Keratinocyte (primary cell): Measurements from ENCODE around the gene PRKD1. TPM values are rescaled to one million over a fixed set of nuclear protein-coding genes. Genes with fewer than 3 reads are reported as not detected.

Experiments used
- DNase-seq: peaks from one replicate; pipeline ENCODE4 v3.0.0-alpha.2; 2011; ENCODE audit warnings: low read depth, missing footprints, low spot score
- FAIRE-seq: peaks from 2 replicates; lab custom pipeline; 2011; peaks lifted over from hg19 to GRCh38; lab: Jason Lieb, UNC
- H2AFZ ChIP-seq: 2 replicates; pipeline ENCODE4 v1.6.0; 2012; ENCODE audit warnings: low read length, control low read depth, inconsistent platforms; ENCODE audit not compliant: control insufficient read depth
- H3K27ac ChIP-seq: 2 replicates; pipeline ENCODE4 v1.5.1; 2011; ENCODE audit warnings: low read length; ENCODE audit not compliant: control insufficient read depth, insufficient read depth
- H3K27me3 ChIP-seq: 3 replicates; pipeline ENCODE4 v1.6.0; 2011; ENCODE audit warnings: low read length; ENCODE audit not compliant: control insufficient read depth, insufficient read depth; ENCODE audit errors: extremely low read depth
- H3K36me3 ChIP-seq, 2 experiments: 2 replicates in 1 of 2; 3 replicates in 1 of 2; pipeline ENCODE4 v1.5.1; 2011; ENCODE audit warnings: low read length in 2 of 2, mild to moderate bottlenecking in 1 of 2; ENCODE audit not compliant: control insufficient read depth in 2 of 2, insufficient read depth in 2 of 2; ENCODE audit errors: extremely low read depth in 1 of 2
- H3K4me1 ChIP-seq: 3 replicates; pipeline ENCODE4 v1.5.1; 2011; ENCODE audit warnings: low read length; ENCODE audit not compliant: control insufficient read depth, insufficient read depth; ENCODE audit errors: extremely low read depth
- H3K4me2 ChIP-seq: 3 replicates; pipeline ENCODE4 v1.6.0; 2011; ENCODE audit warnings: low read depth, low read length; ENCODE audit not compliant: control insufficient read depth, insufficient read depth; ENCODE audit errors: extremely low read depth
- H3K4me3 ChIP-seq, 3 experiments: fragments of 200-600 bp in 1 of 3; sonication (generic) in 1 of 3; 2 replicates in 2 of 3; 3 replicates in 1 of 3; pipeline ENCODE4 v1.5.1; 2011 to 2016; ENCODE audit warnings: low read length in 3 of 3, mild to moderate bottlenecking in 3 of 3, control low read depth in 2 of 3, inconsistent platforms in 1 of 3, low read depth in 1 of 3, mixed read lengths in 1 of 3, mixed run types in 1 of 3, moderate library complexity in 1 of 3; ENCODE audit not compliant: control insufficient read depth in 2 of 3, insufficient read depth in 2 of 3; ENCODE audit errors: extremely low read depth in 1 of 3
- H3K79me2 ChIP-seq: 2 replicates; pipeline ENCODE4 v1.6.0; 2012; ENCODE audit warnings: low read length; ENCODE audit not compliant: control insufficient read depth, insufficient read depth
- H3K9ac ChIP-seq: 3 replicates; pipeline ENCODE4 v1.6.0; 2011; ENCODE audit warnings: low read length; ENCODE audit not compliant: control insufficient read depth, insufficient read depth; ENCODE audit errors: extremely low read depth
- H3K9me1 ChIP-seq: 3 replicates; pipeline ENCODE4 v1.6.0; 2011; ENCODE audit warnings: low read length; ENCODE audit not compliant: control insufficient read depth, insufficient read depth; ENCODE audit errors: extremely low read depth
- H3K9me3 ChIP-seq: 2 replicates; pipeline ENCODE4 v1.5.1; 2012; ENCODE audit warnings: low read depth, low read length; ENCODE audit not compliant: control insufficient read depth
- H4K20me1 ChIP-seq: 3 replicates; pipeline ENCODE4 v1.6.0; 2011; ENCODE audit warnings: low read length; ENCODE audit not compliant: control insufficient read depth, insufficient read depth; ENCODE audit errors: extremely low read depth
- EZH2 ChIP-seq: IDR thresholded peaks from one replicate; pipeline ENCODE4 v1.6.1; 2012; ENCODE audit warnings: inconsistent platforms, mild to moderate bottlenecking, low read length, moderate library complexity
- dilution Hi-C: fragments of 300-500 bp; cut with MboI; formaldehyde crosslinking; loops from one replicate; pipeline ENCODE4 v1.7.0; 2020; ENCODE audit warnings: low sequenced_read_pairs; ENCODE audit not compliant: extremely low pct_ligation_motif_present
- polyA plus RNA-seq, 5 experiments: library from polyadenylated mRNA; depleted of rRNA in 3 of 5; stranded (reverse) in 3 of 5; stranded (forward) in 1 of 5; unstranded in 1 of 5; fragments of >200 nt; gene quantifications; 1 replicate in 1 of 5; 2 replicates in 3 of 5; 3 replicates in 1 of 5; pipeline versions ENCODE4 v1.2.1 to v1.2.3, GENCODE V29; 2011 to 2012; ENCODE audit warnings: missing spikeins in 2 of 5, low read depth in 1 of 5, low replicate concordance in 1 of 5
- TF ChIP-seq, protein P1 (sequence below), 3 experiments: IDR thresholded peaks in 1 of 3; conservative IDR thresholded peaks in 1 of 3; optimal IDR thresholded peaks in 1 of 3; 2 replicates in 2 of 3; 3 replicates in 1 of 3; pipeline versions ENCODE3 to v1.5.1; 2011; ENCODE audit warnings: low read length in 3 of 3, mild to moderate bottlenecking in 3 of 3, moderate library complexity in 2 of 3, control low read depth in 1 of 3, inconsistent platforms in 1 of 3; ENCODE audit not compliant: insufficient read depth in 2 of 3; ENCODE audit errors: extremely low read depth in 1 of 3

PRKD1 gene
- polyA plus RNA-seq, 1 donor (not counting 4 experiments of a cell fraction or from before 2014, with no cell fraction given) = 0.49 TPM

DNA sequence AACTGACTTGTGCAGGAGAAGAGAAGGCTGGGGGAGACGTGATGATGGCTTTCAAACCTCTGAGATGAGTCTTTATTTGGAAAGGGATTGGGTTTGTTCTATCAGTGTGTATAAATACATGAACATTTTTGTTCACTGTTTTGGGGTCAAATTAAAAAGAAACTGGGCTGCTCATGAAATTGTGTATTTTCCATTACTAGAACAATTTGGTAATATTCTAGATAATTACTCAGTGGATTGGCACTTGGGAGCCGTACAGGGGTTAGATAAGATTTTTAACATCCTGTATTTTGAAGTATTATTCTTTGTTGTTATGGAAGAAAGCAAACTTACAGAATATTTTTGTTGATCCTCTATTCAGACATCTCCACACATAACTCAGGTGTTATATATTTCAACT lies 340.6 kb downstream of the PRKD1 start:
- no peaks in the 10 kb centered on the region for H3K9me3 ChIP-seq
- FAIRE-seq = no peak

DNA sequence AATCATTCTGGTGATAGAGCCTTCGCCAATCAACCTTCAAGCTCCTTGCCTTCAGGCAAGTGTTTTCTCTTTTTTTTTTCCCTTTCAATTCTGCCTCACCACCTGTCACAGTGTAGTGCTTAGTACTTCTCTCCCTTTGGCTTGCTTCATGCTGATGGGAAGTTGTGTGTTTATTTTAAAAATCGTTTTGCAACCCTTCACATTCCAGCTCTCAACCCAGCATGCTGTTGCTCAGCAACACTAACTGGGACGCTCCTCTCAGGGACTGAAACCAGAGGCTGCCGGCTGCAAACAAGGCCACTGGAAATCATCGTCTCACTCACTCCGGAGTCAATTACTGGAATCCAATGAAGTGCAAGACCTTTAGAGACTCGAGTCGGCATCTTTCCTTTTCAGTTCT lies 342.7 kb downstream of the PRKD1 start:
- Histone ChIP-seq H3K9me3 (no peaks in the 10 kb centered on the region), H3K4me2 (no peak overlapping the region), H3K27ac (no peak overlapping the region), H3K9ac (no peak overlapping the region), H2AFZ (no peak overlapping the region), H3K27me3 (no peaks in the 10 kb centered on the region), H3K4me1 (no peaks in the 10 kb centered on the region), H3K4me3 (no peak overlapping the region), H3K9me1 (no peaks in the 10 kb centered on the region), H3K79me2 (no peaks in the 10 kb centered on the region), H4K20me1 (no peaks in the 10 kb centered on the region), H3K36me3 (no peaks in the 10 kb centered on the region)
- dilution Hi-C loops = no loop called here
- TF ChIP-seq EZH2 = no peak
- TF ChIP-seq, protein P1, sequence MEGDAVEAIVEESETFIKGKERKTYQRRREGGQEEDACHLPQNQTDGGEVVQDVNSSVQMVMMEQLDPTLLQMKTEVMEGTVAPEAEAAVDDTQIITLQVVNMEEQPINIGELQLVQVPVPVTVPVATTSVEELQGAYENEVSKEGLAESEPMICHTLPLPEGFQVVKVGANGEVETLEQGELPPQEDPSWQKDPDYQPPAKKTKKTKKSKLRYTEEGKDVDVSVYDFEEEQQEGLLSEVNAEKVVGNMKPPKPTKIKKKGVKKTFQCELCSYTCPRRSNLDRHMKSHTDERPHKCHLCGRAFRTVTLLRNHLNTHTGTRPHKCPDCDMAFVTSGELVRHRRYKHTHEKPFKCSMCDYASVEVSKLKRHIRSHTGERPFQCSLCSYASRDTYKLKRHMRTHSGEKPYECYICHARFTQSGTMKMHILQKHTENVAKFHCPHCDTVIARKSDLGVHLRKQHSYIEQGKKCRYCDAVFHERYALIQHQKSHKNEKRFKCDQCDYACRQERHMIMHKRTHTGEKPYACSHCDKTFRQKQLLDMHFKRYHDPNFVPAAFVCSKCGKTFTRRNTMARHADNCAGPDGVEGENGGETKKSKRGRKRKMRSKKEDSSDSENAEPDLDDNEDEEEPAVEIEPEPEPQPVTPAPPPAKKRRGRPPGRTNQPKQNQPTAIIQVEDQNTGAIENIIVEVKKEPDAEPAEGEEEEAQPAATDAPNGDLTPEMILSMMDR (optimal IDR thresholded peaks at IDR 0.05 in 1 of 3, IDR thresholded peaks at IDR 0.05 in 1 of 3, conservative IDR thresholded peaks at IDR 0.05 in 1 of 3; ENCODE audit: extremely low read depth in 1 of 3, insufficient read depth in 2 of 3, low read length in 3 of 3) = no peak
- FAIRE-seq (no peak), DNase-seq (no peak)

More for the DNA sequence above, 340.6 kb downstream of the PRKD1 start:
- no peaks in the 10 kb centered on the region for H3K4me1 ChIP-seq
- no peak overlapping the region for H3K9ac ChIP-seq
- no peaks in the 10 kb centered on the region for H3K9me1 ChIP-seq
- H3K4me3 ChIP-seq = no peak overlapping the region
- H3K27me3 ChIP-seq = no peaks in the 10 kb centered on the region
- no peak for DNase-seq
- no peak overlapping the region for H3K4me2 ChIP-seq
- H4K20me1 ChIP-seq = no peaks in the 10 kb centered on the region
- H2AFZ ChIP-seq = no peak overlapping the region
- no peak for TF ChIP-seq EZH2
- TF ChIP-seq, protein P1 (optimal IDR thresholded peaks at IDR 0.05 in 1 of 3, IDR thresholded peaks at IDR 0.05 in 1 of 3, conservative IDR thresholded peaks at IDR 0.05 in 1 of 3; ENCODE audit: extremely low read depth in 1 of 3, insufficient read depth in 2 of 3, low read length in 3 of 3) = no peak
- H3K79me2 ChIP-seq = no peaks in the 10 kb centered on the region
- no peaks in the 10 kb centered on the region for H3K36me3 ChIP-seq
- H3K27ac ChIP-seq = no peak overlapping the region
- dilution Hi-C loops = no loop called here
